Panc1 (cell line): ENCODE measurements around the gene REX1BD. TPM values are rescaled to one million over a fixed set of nuclear protein-coding genes. Genes with fewer than 3 reads are reported as not detected.
A peak's percentile ranks its signal among the peaks of the same experiment; 100 is the strongest.

Experiments
- ATAC-seq: fragments of 200-7000 bp; cut with Tn5 transposase; 2 replicates; pipeline ENCODE4 v1.9.1; 2020; ENCODE audit warnings: mild to moderate bottlenecking, moderate library complexity
- BruUV-seq: library from RNA; stranded (reverse); fragments of 400-500 nt; replicated peaks from 2 replicates; lab custom pipeline; 2021; lab: Mats Ljungman, UMichigan
- CTCF ChIA-PET: fragments of 300-600 bp; sonication (Branson Sonifier 250); formaldehyde crosslinking; loops from one replicate; lab custom pipeline; 2022; ENCODE audit warnings: antibody characterized with exemption; lab: Charles Lee
- POLR2A ChIA-PET: fragments of 300-600 bp; sonication (Branson Sonifier 250); formaldehyde crosslinking; loops from one replicate; lab custom pipeline; 2022; ENCODE audit warnings: antibody characterized with exemption; lab: Charles Lee
- DNase-seq: peaks from one replicate; pipeline ENCODE4 v3.0.0-alpha.2; 2010; ENCODE audit warnings: low read depth, low spot score
- H3K27ac ChIP-seq: 2 replicates; pipeline ENCODE4 v1.5.1; 2011; ENCODE audit warnings: mild to moderate bottlenecking, low read length, inconsistent platforms
- H3K27me3 ChIP-seq: fragments of 200-500 bp; sonication (Bioruptor generic); 2 replicates; pipeline ENCODE4 v1.6.0; 2014; ENCODE audit warnings: low read length, inconsistent platforms; ENCODE audit not compliant: control insufficient read depth, insufficient read depth
- H3K36me3 ChIP-seq: fragments of 200-500 bp; sonication (Bioruptor generic); 2 replicates; pipeline ENCODE4 v1.5.1; 2014; ENCODE audit warnings: inconsistent platforms, mild to moderate bottlenecking, low read length, moderate library complexity; ENCODE audit not compliant: control insufficient read depth, insufficient read depth
- H3K4me1 ChIP-seq: 2 replicates; pipeline ENCODE4 v1.5.1; 2011; ENCODE audit warnings: inconsistent platforms, mild to moderate bottlenecking, low read length, moderate library complexity; ENCODE audit not compliant: control insufficient read depth, insufficient read depth
- H3K4me3 ChIP-seq, 2 experiments: 2 replicates each; pipeline ENCODE4 v1.5.1; 2011 to 2012; ENCODE audit warnings: low read depth in 2 of 2, low read length in 2 of 2, mild to moderate bottlenecking in 2 of 2, inconsistent platforms in 1 of 2, moderate library complexity in 1 of 2
- H3K9me3 ChIP-seq: fragments of 200-500 bp; sonication (Bioruptor generic); 2 replicates; pipeline ENCODE4 v1.5.1; 2014; ENCODE audit warnings: low read depth, mild to moderate bottlenecking, inconsistent platforms, low read length, moderate library complexity; ENCODE audit not compliant: control insufficient read depth, insufficient read depth
- CTCF ChIP-seq: fragments of 450-650 bp; IDR thresholded peaks from 2 replicates; pipeline ENCODE4 v1.5.1; 2017; ENCODE audit warnings: mild to moderate bottlenecking
- POLR2AphosphoS5 ChIP-seq: IDR thresholded peaks from 2 replicates; pipeline ENCODE4 v1.6.1; 2012; ENCODE audit warnings: mild to moderate bottlenecking, low read depth, low read length, moderate library complexity
- REST ChIP-seq, 2 experiments: IDR thresholded peaks; 2 replicates each; pipeline ENCODE4 v1.6.1; 2011 to 2012; ENCODE audit warnings: low read depth in 2 of 2, control low read depth in 1 of 2, low read length in 1 of 2, mild to moderate bottlenecking in 1 of 2, moderate library complexity in 1 of 2; ENCODE audit not compliant: insufficient read depth in 1 of 2
- SIN3A ChIP-seq: IDR thresholded peaks from 2 replicates; pipeline ENCODE4 v1.6.1; 2012; ENCODE audit warnings: low read depth, mild to moderate bottlenecking, low read length, moderate library complexity, borderline replicate concordance; ENCODE audit not compliant: insufficient read depth
- TCF7L2 ChIP-seq: IDR thresholded peaks from 2 replicates; pipeline ENCODE4 v1.6.1; 2011; ENCODE audit warnings: mild to moderate bottlenecking, low read depth, low read length, inconsistent platforms
- in situ Hi-C: cut with HindIII; loops from 2 replicates; pipeline ENCODE4 v1.10.0; 2016; ENCODE audit warnings: low sequenced_read_pairs, low pct_unique_long_range_greater_than_20kb
- intact Hi-C: fragments of 100-400 bp; cut with micrococcal nuclease; formaldehyde crosslinking; loops from one replicate; pipeline ENCODE4 v1.10.0; 2022; ENCODE audit not compliant: unreplicated experiment
- total RNA-seq: library from RNA; stranded (reverse); gene quantifications from one replicate; pipeline ENCODE4 v1.2.1, GENCODE V29; 2021; ENCODE audit not compliant: unreplicated experiment

The REX1BD gene
- total RNA-seq, 1 experiment from 2014 or later, result 32.0 TPM

GRCh38 chr19:18611327-18612050 is 22.9 kb downstream of the REX1BD start:
- ATAC-seq (no peak), DNase-seq (no peak)
- CTCF ChIA-PET, result no interaction called here
- Histone ChIP-seq H3K36me3 (no peaks in the 10 kb centered on the region), H3K27ac (no peak overlapping the region), H3K4me3 (peak overlapping the region; percentile 7 to 40; a peak in 3 of 4 replicates), H3K27me3 (peaks cover 2% of the 10 kb centered on the region), H3K9me3 (no peaks in the 10 kb centered on the region), H3K4me1 (peaks cover 5% of the 10 kb centered on the region; the same call in 1 of the 2 replicates)
- POLR2A ChIA-PET, result no interaction called here
- TF ChIP-seq TCF7L2 (no peak), REST (IDR thresholded peaks at IDR 0.05; ENCODE audit: insufficient read depth in 1 of 2, low read depth in 2 of 2, low read length in 1 of 2) (no peak), POLR2AphosphoS5 (no peak), CTCF (no peak), SIN3A (no peak)
- in situ Hi-C loops, result no loop called here
- intact Hi-C loops, result no loop called here
- BruUV-seq, result no TSS peak

GRCh38 chr19:18612051-18612771 is 23.6 kb downstream of the REX1BD start:
- Histone ChIP-seq H3K4me3 (peak overlapping the region; percentile 40 to 46), H3K4me1 (peaks cover 5% of the 10 kb centered on the region; the same call in 1 of the 2 replicates), H3K36me3 (no peaks in the 10 kb centered on the region), H3K9me3 (no peaks in the 10 kb centered on the region), H3K27me3 (peaks cover 2% of the 10 kb centered on the region), H3K27ac (no peak overlapping the region)
- POLR2A ChIA-PET, result no interaction called here
- no peak for DNase-seq
- TF ChIP-seq REST (IDR thresholded peaks at IDR 0.05; ENCODE audit: insufficient read depth in 1 of 2, low read depth in 2 of 2, low read length in 1 of 2) (no peak), SIN3A (no peak), CTCF (no peak), TCF7L2 (no peak), POLR2AphosphoS5 (no peak)
- peak; percentile 33 for ATAC-seq
- in situ Hi-C loops, result no loop called here
- intact Hi-C loops, result no loop called here
- CTCF ChIA-PET, result no interaction called here
- no TSS peak for BruUV-seq
